ENCODE measurements around the gene CAMK2G.
A peak's percentile ranks its signal among the peaks of the same experiment; 100 is the strongest.
"Not testable (repeated sequence)": the region's sequence is repeated elsewhere in the genome, so short reads cannot be mapped to it uniquely, and the experiment has no call there.

CAMK2G gene

GRCh38 chr10:73874267-73875138 is at the start of gene CAMK2G:
TSS of gene CAMK2G (minus strand) at chr10:73874555. CDS start at chr10:73874461, 94 bp downstream.
- peak; percentile 29 for DNase-seq

GRCh38 chr10:73922864-73923133 is 48.4 kb upstream of the CAMK2G start:
- DNase-seq = no peak

GRCh38 chr10:73922007-73922863 is 47.9 kb upstream of the CAMK2G start:
- no peak for DNase-seq

- DNase-seq = no peak
Measured at GRCh38 chr10:73920089-73920488, 45.7 kb upstream of the CAMK2G start.

GRCh38 chr10:73919481-73919880 is 45.1 kb upstream of the CAMK2G start:
- not testable (repeated sequence) for DNase-seq

- DNase-seq = no peak
Measured at GRCh38 chr10:73917566-73918305, 43.4 kb upstream of the CAMK2G start.

GRCh38 chr10:73916761-73917470 is 42.6 kb upstream of the CAMK2G start:
- DNase-seq = no peak

GRCh38 chr10:73915206-73915851 is 41.0 kb upstream of the CAMK2G start:
- DNase-seq = no peak

GRCh38 chr10:73914036-73914435 is 39.7 kb upstream of the CAMK2G start:
- DNase-seq = no peak

GRCh38 chr10:73911553-73912004 is 37.2 kb upstream of the CAMK2G start:
- DNase-seq = no peak

GRCh38 chr10:73910764-73911552 is 36.6 kb upstream of the CAMK2G start, which contains the start of gene PLAU:
TSS of gene PLAU (plus strand) at chr10:73911132. CDS start at chr10:73911556, 424 bp downstream.
- no peak for DNase-seq

- no peak for DNase-seq
Measured at GRCh38 chr10:73910401-73910763, 36.0 kb upstream of the CAMK2G start.

GRCh38 chr10:73909540-73910115 is 35.3 kb upstream of the CAMK2G start:
- no peak for DNase-seq

GRCh38 chr10:73908853-73909539 is 34.6 kb upstream of the CAMK2G start:
- DNase-seq = peak; percentile 20

GRCh38 chr10:73907841-73908517 is 33.6 kb upstream of the CAMK2G start:
- DNase-seq = no peak

GRCh38 chr10:73906524-73907447 is 32.4 kb upstream of the CAMK2G start:
- DNase-seq = peak; percentile 15

- DNase-seq = no peak
Measured at GRCh38 chr10:73905256-73906020, 31.1 kb upstream of the CAMK2G start.

- DNase-seq = no peak
Measured at GRCh38 chr10:73902351-73902750, 28.0 kb upstream of the CAMK2G start.

Measured in DMS153 (cell line).